ENCODE measurements around the gene SHISAL1.

The SHISAL1 gene

DNA sequence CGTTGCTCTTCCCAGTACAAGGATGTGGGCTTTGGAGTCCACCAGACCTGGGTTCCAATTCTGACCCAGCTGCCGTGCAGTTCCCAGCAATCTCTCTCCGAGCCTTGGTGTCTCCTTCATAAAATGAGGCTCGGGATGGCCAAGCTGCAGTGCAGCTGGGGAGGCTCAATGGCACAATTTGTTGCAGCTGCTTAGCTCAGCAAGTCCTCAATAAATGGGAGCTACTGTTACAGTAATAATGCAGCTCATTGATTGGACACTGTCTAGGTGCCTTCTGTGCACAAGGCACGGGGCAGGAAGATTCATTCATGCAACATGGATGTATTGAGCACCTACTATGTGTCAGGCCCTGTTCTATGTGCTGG, 37.1 kb downstream of the SHISAL1 start:
- Histone ChIP-seq H3K79me2 (ENCODE audit: insufficient read depth, low read length) (no peaks in the 10 kb centered on the region), H2AFZ (ENCODE audit: low read length) (no peak overlapping the region), H3K36me3 (ENCODE audit: insufficient read depth, low read length) (no peaks in the 10 kb centered on the region), H3K9me2 (ENCODE audit: low read depth, low read length) (no peaks in the 10 kb centered on the region), H3K9ac (ENCODE audit: low read length) (no peak overlapping the region), H3K4me1 (ENCODE audit: insufficient read depth, low read length, severe bottlenecking) (no peaks in the 10 kb centered on the region), H3K27ac (ENCODE audit: low read depth, low read length, poor library complexity, severe bottlenecking) (no peak overlapping the region), H3K9me3 (ENCODE audit: low read length) (no peaks in the 10 kb centered on the region), H4K20me1 (ENCODE audit: insufficient read depth, low read length) (no peaks in the 10 kb centered on the region), H3K4me3 (ENCODE audit: low read depth, low read length, poor library complexity, severe bottlenecking) (no peak overlapping the region), H3F3A (ENCODE audit: insufficient read depth, low read length) (no peaks in the 10 kb centered on the region), H3K27me3 (ENCODE audit: insufficient read depth, low read length) (no peaks in the 10 kb centered on the region), H3K4me2 (ENCODE audit: low read length) (no peak overlapping the region)
- TF ChIP-seq, protein P1, sequence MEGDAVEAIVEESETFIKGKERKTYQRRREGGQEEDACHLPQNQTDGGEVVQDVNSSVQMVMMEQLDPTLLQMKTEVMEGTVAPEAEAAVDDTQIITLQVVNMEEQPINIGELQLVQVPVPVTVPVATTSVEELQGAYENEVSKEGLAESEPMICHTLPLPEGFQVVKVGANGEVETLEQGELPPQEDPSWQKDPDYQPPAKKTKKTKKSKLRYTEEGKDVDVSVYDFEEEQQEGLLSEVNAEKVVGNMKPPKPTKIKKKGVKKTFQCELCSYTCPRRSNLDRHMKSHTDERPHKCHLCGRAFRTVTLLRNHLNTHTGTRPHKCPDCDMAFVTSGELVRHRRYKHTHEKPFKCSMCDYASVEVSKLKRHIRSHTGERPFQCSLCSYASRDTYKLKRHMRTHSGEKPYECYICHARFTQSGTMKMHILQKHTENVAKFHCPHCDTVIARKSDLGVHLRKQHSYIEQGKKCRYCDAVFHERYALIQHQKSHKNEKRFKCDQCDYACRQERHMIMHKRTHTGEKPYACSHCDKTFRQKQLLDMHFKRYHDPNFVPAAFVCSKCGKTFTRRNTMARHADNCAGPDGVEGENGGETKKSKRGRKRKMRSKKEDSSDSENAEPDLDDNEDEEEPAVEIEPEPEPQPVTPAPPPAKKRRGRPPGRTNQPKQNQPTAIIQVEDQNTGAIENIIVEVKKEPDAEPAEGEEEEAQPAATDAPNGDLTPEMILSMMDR (IDR thresholded peaks at IDR 0.05; ENCODE audit: low read length): no peak

DNA sequence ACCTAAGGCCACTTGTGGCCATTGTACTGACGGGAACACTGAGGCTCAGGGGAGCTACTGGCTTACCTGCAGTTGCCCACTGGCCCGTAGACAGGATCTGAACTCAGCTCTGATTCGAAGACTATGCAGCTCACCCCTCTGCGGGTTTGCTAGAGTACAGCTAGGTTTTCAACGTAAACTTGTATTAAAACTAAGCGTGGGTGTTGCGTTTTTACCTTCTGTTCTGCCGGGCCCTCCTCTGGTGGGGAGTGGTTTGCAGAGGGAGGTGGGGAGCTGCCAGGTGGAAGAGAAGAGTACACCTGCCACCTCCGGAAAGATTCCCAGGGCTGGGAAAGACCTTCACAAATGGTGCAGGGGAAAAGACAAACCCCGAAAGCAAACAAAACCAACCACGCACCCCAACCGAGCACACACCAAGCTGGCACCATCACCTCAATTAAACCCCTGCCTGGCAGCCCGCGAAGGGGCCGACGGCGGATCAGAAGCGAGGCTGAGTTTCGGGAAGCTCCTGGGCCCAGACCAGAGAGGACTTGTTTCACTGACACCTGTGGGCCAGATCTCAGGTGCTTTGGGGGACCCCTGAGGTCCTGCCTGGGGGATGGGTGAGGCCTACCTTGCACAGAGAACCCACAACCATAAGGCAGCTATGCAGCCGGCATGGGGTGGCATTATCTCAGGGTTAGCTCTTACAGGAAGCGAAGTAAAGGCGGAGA, 37.7 kb downstream of the SHISAL1 start:
- Histone ChIP-seq H3K4me2 (ENCODE audit: low read length) (no peak overlapping the region), H4K20me1 (ENCODE audit: insufficient read depth, low read length) (no peaks in the 10 kb centered on the region), H3K9me2 (ENCODE audit: low read depth, low read length) (no peaks in the 10 kb centered on the region)

DNA sequence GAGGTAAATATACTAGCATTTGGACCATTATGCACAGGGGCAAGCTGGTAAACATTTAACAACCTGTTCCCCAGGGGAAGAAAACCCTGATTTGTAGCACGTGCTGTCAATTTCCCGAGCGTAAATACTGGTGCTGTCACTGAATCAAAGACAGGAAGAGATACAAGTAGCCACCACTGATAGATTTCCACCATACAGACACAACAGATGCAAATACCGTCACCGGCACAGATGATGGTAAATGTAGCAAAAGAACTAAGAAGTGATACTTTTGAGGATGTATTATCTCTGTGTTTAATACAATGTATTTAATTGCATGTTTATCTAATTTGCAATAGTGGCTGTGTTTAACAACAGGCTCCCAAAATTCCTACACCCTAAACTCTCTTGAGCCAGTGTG, 39.6 kb downstream of the SHISAL1 start:
- no peak overlapping the region for H3K4me2 ChIP-seq (ENCODE audit: low read length)
- H3K9me3 ChIP-seq (ENCODE audit: low read length): no peaks in the 10 kb centered on the region
- no peak overlapping the region for H3K9ac ChIP-seq (ENCODE audit: low read length)
- no peaks in the 10 kb centered on the region for H3K79me2 ChIP-seq (ENCODE audit: insufficient read depth, low read length)
- no peak overlapping the region for H3K4me3 ChIP-seq (ENCODE audit: low read depth, low read length, poor library complexity, severe bottlenecking)
- TF ChIP-seq EZH2 (IDR thresholded peaks at IDR 0.05; ENCODE audit: borderline replicate concordance, low read length): no peak
- TF ChIP-seq, protein P1 (IDR thresholded peaks at IDR 0.05; ENCODE audit: low read length): no peak
- H3K36me3 ChIP-seq (ENCODE audit: insufficient read depth, low read length): no peaks in the 10 kb centered on the region
- no peaks in the 10 kb centered on the region for H3F3A ChIP-seq (ENCODE audit: insufficient read depth, low read length)
- H3K9me2 ChIP-seq (ENCODE audit: low read depth, low read length): no peaks in the 10 kb centered on the region
- no peaks in the 10 kb centered on the region for H3K27me3 ChIP-seq (ENCODE audit: insufficient read depth, low read length)
- H2AFZ ChIP-seq (ENCODE audit: low read length): no peak overlapping the region
- H3K27ac ChIP-seq (ENCODE audit: low read depth, low read length, poor library complexity, severe bottlenecking): no peak overlapping the region
- no peaks in the 10 kb centered on the region for H4K20me1 ChIP-seq (ENCODE audit: insufficient read depth, low read length)
- no peaks in the 10 kb centered on the region for H3K4me1 ChIP-seq (ENCODE audit: insufficient read depth, low read length, severe bottlenecking)

More for the DNA sequence above, 37.7 kb downstream of the SHISAL1 start:
- Histone ChIP-seq H3K79me2 (ENCODE audit: insufficient read depth, low read length) (no peaks in the 10 kb centered on the region), H3K9me3 (ENCODE audit: low read length) (no peaks in the 10 kb centered on the region), H3K4me1 (ENCODE audit: insufficient read depth, low read length, severe bottlenecking) (no peaks in the 10 kb centered on the region), H3F3A (ENCODE audit: insufficient read depth, low read length) (no peaks in the 10 kb centered on the region), H3K9ac (ENCODE audit: low read length) (no peak overlapping the region), H3K27ac (ENCODE audit: low read depth, low read length, poor library complexity, severe bottlenecking) (no peak overlapping the region), H3K27me3 (ENCODE audit: insufficient read depth, low read length) (no peaks in the 10 kb centered on the region), H3K4me3 (ENCODE audit: low read depth, low read length, poor library complexity, severe bottlenecking) (no peak overlapping the region), H3K36me3 (ENCODE audit: insufficient read depth, low read length) (no peaks in the 10 kb centered on the region), H2AFZ (ENCODE audit: low read length) (no peak overlapping the region)
- TF ChIP-seq EZH2 (IDR thresholded peaks at IDR 0.05; ENCODE audit: borderline replicate concordance, low read length): no peak
- TF ChIP-seq, protein P1 (IDR thresholded peaks at IDR 0.05; ENCODE audit: low read length): no peak
